Stimulated activated CD8-positive, alpha-beta memory T cell treated with anti-CD3 and anti-CD28 coated beads, Interleukin-7, amount 100 ng/mL, for 4 hours (primary cell): Measurements from ENCODE around the gene SDE2.
A peak's percentile ranks its signal among the peaks of the same experiment; 100 is the strongest.
"Not testable (repeated sequence)": the region's sequence is repeated elsewhere in the genome, so short reads cannot be mapped to it uniquely, and the experiment has no call there.

Experiments
- DNase-seq, 2 donors: peaks; one replicate each; pipeline ENCODE4 v3.0.0-alpha.2; 2020; ENCODE audit warnings: low read depth in 2 of 2

SDE2 gene

GRCh38 chr1:225975146-225975545 is 24.0 kb downstream of the SDE2 start:
- DNase-seq = not testable (repeated sequence)

- no peak for DNase-seq
Measured at GRCh38 chr1:225974454-225974853, 24.7 kb downstream of the SDE2 start.

GRCh38 chr1:225973158-225973557 is 26.0 kb downstream of the SDE2 start:
- DNase-seq = no peak

- DNase-seq = no peak
Measured at GRCh38 chr1:225972344-225973152, 26.6 kb downstream of the SDE2 start.

- not testable (repeated sequence) for DNase-seq
Measured at GRCh38 chr1:225970592-225971157, 28.5 kb downstream of the SDE2 start.

- DNase-seq = not testable (repeated sequence)
Measured at GRCh38 chr1:225969751-225970150, 29.4 kb downstream of the SDE2 start.

GRCh38 chr1:225965231-225965630 is 33.9 kb downstream of the SDE2 start:
- no peak for DNase-seq

- DNase-seq = no peak
Measured at GRCh38 chr1:225963735-225964530, 35.2 kb downstream of the SDE2 start.

GRCh38 chr1:225962440-225962975 is 36.6 kb downstream of the SDE2 start:
- DNase-seq = peak; percentile 13 to 35

GRCh38 chr1:225961659-225962439 is 37.3 kb downstream of the SDE2 start:
- no peak for DNase-seq

- no peak for DNase-seq
Measured at GRCh38 chr1:225958041-225958440, 41.1 kb downstream of the SDE2 start.

GRCh38 chr1:225954753-225955152 is 44.4 kb downstream of the SDE2 start:
- no peak for DNase-seq

GRCh38 chr1:225953315-225953714 is 45.8 kb downstream of the SDE2 start:
- DNase-seq = no peak

GRCh38 chr1:225950905-225951497 is 48.1 kb downstream of the SDE2 start:
- no peak for DNase-seq

- no peak for DNase-seq
Measured at GRCh38 chr1:225949041-225949440, 50.1 kb downstream of the SDE2 start.

GRCh38 chr1:225946803-225947202 is 52.3 kb downstream of the SDE2 start:
- DNase-seq = no peak

GRCh38 chr1:225946082-225946620 is 53.0 kb downstream of the SDE2 start:
- DNase-seq = no peak

GRCh38 chr1:225945564-225945963 is 53.6 kb downstream of the SDE2 start:
- DNase-seq = no peak

GRCh38 chr1:225944951-225945350 is 54.2 kb downstream of the SDE2 start:
- DNase-seq = no peak

- DNase-seq = no peak
Measured at GRCh38 chr1:225944387-225944786, 54.8 kb downstream of the SDE2 start.

GRCh38 chr1:225943582-225943981 is 55.6 kb downstream of the SDE2 start:
- DNase-seq = no peak
